HepG2 (cell line): ENCODE measurements around the gene MED22. TPM values are rescaled to one million over a fixed set of nuclear protein-coding genes. Genes with fewer than 3 reads are reported as not detected.

ENCODE experiments used
- DNMT1 ChIP-seq: sonication (generic); formaldehyde crosslinking; IDR thresholded peaks from 2 replicates; pipeline ENCODE4 v1.5.1; 2020; ENCODE audit warnings: mild to moderate bottlenecking, missing genetic modification reagents
- HBP1 ChIP-seq: IDR thresholded peaks from 2 replicates; pipeline ENCODE4 v1.6.1; 2016; ENCODE audit warnings: low read depth, control low read depth
- MTF1 ChIP-seq: sonication (generic); formaldehyde crosslinking; IDR thresholded peaks from 2 replicates; pipeline ENCODE4 v1.5.0; 2020; ENCODE audit warnings: missing genetic modification reagents
- NR3C1 ChIP-seq: sonication (generic); formaldehyde crosslinking; IDR thresholded peaks from 2 replicates; pipeline ENCODE4 v1.4.0; 2020; ENCODE audit warnings: missing genetic modification reagents
- RERE ChIP-seq: IDR thresholded peaks from 2 replicates; pipeline ENCODE4 v1.6.1; 2016; ENCODE audit warnings: low read depth, missing genetic modification reagents, missing compliant biosample characterization
- SIX1 ChIP-seq: sonication (generic); formaldehyde crosslinking; IDR thresholded peaks from 2 replicates; pipeline ENCODE4 v1.4.0; 2020; ENCODE audit warnings: missing genetic modification reagents, borderline replicate concordance
- ZBTB25 ChIP-seq: IDR thresholded peaks from 2 replicates; pipeline ENCODE4 v1.6.1; 2018; ENCODE audit warnings: missing genetic modification reagents
- ZBTB4 ChIP-seq: sonication (generic); formaldehyde crosslinking; IDR thresholded peaks from 2 replicates; pipeline ENCODE4 v1.4.0; 2020; ENCODE audit warnings: missing genetic modification reagents, mild to moderate bottlenecking, borderline replicate concordance
- ZIK1 ChIP-seq: sonication (generic); formaldehyde crosslinking; IDR thresholded peaks from 2 replicates; pipeline ENCODE4 v1.5.0; 2020; ENCODE audit warnings: mild to moderate bottlenecking, low read depth, missing genetic modification reagents, borderline replicate concordance
- ZNF12 ChIP-seq: sonication (generic); formaldehyde crosslinking; IDR thresholded peaks from 2 replicates; pipeline ENCODE4 v1.5.0; 2020; ENCODE audit warnings: missing genetic modification reagents
- ZNF451 ChIP-seq: sonication (generic); formaldehyde crosslinking; IDR thresholded peaks from 2 replicates; pipeline ENCODE4 v1.5.0; 2020; ENCODE audit warnings: mild to moderate bottlenecking, missing genetic modification reagents
- ZNF468 ChIP-seq: sonication (generic); formaldehyde crosslinking; IDR thresholded peaks from 2 replicates; pipeline ENCODE4 v1.8.0; 2022; ENCODE audit warnings: mild to moderate bottlenecking, moderate library complexity, missing genetic modification reagents
- ZNF572 ChIP-seq: sonication (generic); formaldehyde crosslinking; IDR thresholded peaks from 2 replicates; pipeline ENCODE4 v1.5.1; 2020; ENCODE audit warnings: mild to moderate bottlenecking, missing genetic modification reagents
- ZNF574 ChIP-seq: sonication (generic); formaldehyde crosslinking; IDR thresholded peaks from 2 replicates; pipeline ENCODE4 v1.4.0; 2020; ENCODE audit warnings: missing genetic modification reagents
- ZNF605 ChIP-seq: sonication (generic); formaldehyde crosslinking; IDR thresholded peaks from 2 replicates; pipeline ENCODE4 v1.8.0; 2022; ENCODE audit warnings: mild to moderate bottlenecking, missing genetic modification reagents
- polyA plus RNA-seq, 8 experiments: library from polyadenylated mRNA; depleted of rRNA in 3 of 8; stranded (reverse) in 7 of 8; unstranded in 1 of 8; fragments of >200 nt; fragmentation: Illumina TruSeq in 4 of 8; extraction: Trizol in 4 of 8; gene quantifications; 2 replicates each; pipeline versions ENCODE4 v1.2.1 to v1.2.3, GENCODE V29; 2011 to 2016; ENCODE audit warnings: low read depth in 4 of 8, missing spikeins in 1 of 8, mixed read lengths in 1 of 8; ENCODE audit not compliant: insufficient read depth in 1 of 8
- total RNA-seq, 5 experiments: library from RNA; depleted of rRNA; stranded (reverse); fragments of >200 nt; fragmentation: Illumina TruSeq; extraction: Trizol; gene quantifications; 2 replicates each; pipeline ENCODE4 v1.2.3, GENCODE V29; 2016; ENCODE audit warnings: low read depth in 1 of 5

MED22 gene
- total and polyA plus RNA-seq, 2 of the 13 experiments (the other 11 are each of a cell fraction or from before 2014, with no cell fraction given): 15.8 to 22.1 TPM

GRCh38 chr9:133351908-133352634, 4.1 kb upstream of the MED22 start (continued):
- TF ChIP-seq ZNF574 (CRISPR knock-in tag) (0 out of 2 replicates have a peak, but pooled peaks have one; percentile 15), ZNF572 (CRISPR knock-in tag) (no peak), ZNF451 (CRISPR knock-in tag) (no peak), SIX1 (CRISPR knock-in tag) (no peak), ZNF605 (CRISPR knock-in tag) (no peak), ZBTB25 (CRISPR knock-in tag) (no peak), HBP1 (CRISPR knock-in tag) (no peak), ZIK1 (CRISPR knock-in tag) (no peak), DNMT1 (CRISPR knock-in tag) (no peak), MTF1 (CRISPR knock-in tag) (no peak), ZNF468 (peak; percentile 57; the same call in 1 of the 2 replicates), RERE (no peak), ZNF12 (CRISPR knock-in tag) (no peak), NR3C1 (CRISPR knock-in tag) (no peak), ZBTB4 (peak; percentile 79; the same call in 1 of the 2 replicates)
